ENCODE measurements around the gene AKAP10.

Gene AKAP10

GRCh38 chr17:19938736-19939135 lies 38.9 kb downstream of the AKAP10 start:
- Histone ChIP-seq H3K36me3 (peaks cover 66% of the 10 kb centered on the region), H3K27me3 (ENCODE audit: insufficient read depth, low read depth, severe bottlenecking) (no peaks in the 10 kb centered on the region), H3K27ac (no peak overlapping the region), H3K9me3 (ENCODE audit: severe bottlenecking) (no peaks in the 10 kb centered on the region), H3K4me3 (ENCODE audit: low read depth, low read length) (no peak overlapping the region)
- DNase-seq = no peak
- no peak for TF ChIP-seq CTCF (IDR thresholded peaks at IDR 0.05; ENCODE audit: low read depth, low read length)

GRCh38 chr17:19937522-19937921 lies 40.1 kb downstream of the AKAP10 start:
- Histone ChIP-seq H3K9me3 (ENCODE audit: severe bottlenecking) (no peaks in the 10 kb centered on the region), H3K36me3 (peaks cover 71% of the 10 kb centered on the region), H3K4me3 (ENCODE audit: low read depth, low read length) (no peak overlapping the region), H3K27ac (no peak overlapping the region), H3K27me3 (ENCODE audit: insufficient read depth, low read depth, severe bottlenecking) (no peaks in the 10 kb centered on the region)
- DNase-seq = no peak
- no peak for TF ChIP-seq CTCF (IDR thresholded peaks at IDR 0.05; ENCODE audit: low read depth, low read length)

GRCh38 chr17:19935169-19935568 lies 42.5 kb downstream of the AKAP10 start:
- no peak for DNase-seq
- no peaks in the 10 kb centered on the region for H3K9me3 ChIP-seq (ENCODE audit: severe bottlenecking)
- no peaks in the 10 kb centered on the region for H3K27me3 ChIP-seq (ENCODE audit: insufficient read depth, low read depth, severe bottlenecking)
- no peak overlapping the region for H3K27ac ChIP-seq
- H3K36me3 ChIP-seq = peaks cover 73% of the 10 kb centered on the region
- H3K4me3 ChIP-seq (ENCODE audit: low read depth, low read length) = no peak overlapping the region
- no peak for TF ChIP-seq CTCF (IDR thresholded peaks at IDR 0.05; ENCODE audit: low read depth, low read length)

- no peak overlapping the region for H3K27ac ChIP-seq
- TF ChIP-seq CTCF (IDR thresholded peaks at IDR 0.05; ENCODE audit: low read depth, low read length) = no peak
- no peaks in the 10 kb centered on the region for H3K27me3 ChIP-seq (ENCODE audit: insufficient read depth, low read depth, severe bottlenecking)
- H3K4me3 ChIP-seq (ENCODE audit: low read depth, low read length) = no peak overlapping the region
- DNase-seq = no peak
- no peaks in the 10 kb centered on the region for H3K9me3 ChIP-seq (ENCODE audit: severe bottlenecking)
- H3K36me3 ChIP-seq = peaks cover 74% of the 10 kb centered on the region
Measured at GRCh38 chr17:19933628-19934027, 44.0 kb downstream of the AKAP10 start.

GRCh38 chr17:19933221-19933620 lies 44.4 kb downstream of the AKAP10 start:
- peaks cover 76% of the 10 kb centered on the region for H3K36me3 ChIP-seq
- H3K27me3 ChIP-seq (ENCODE audit: insufficient read depth, low read depth, severe bottlenecking) = no peaks in the 10 kb centered on the region
- no peak overlapping the region for H3K4me3 ChIP-seq (ENCODE audit: low read depth, low read length)
- no peak for TF ChIP-seq CTCF (IDR thresholded peaks at IDR 0.05; ENCODE audit: low read depth, low read length)
- no peak overlapping the region for H3K27ac ChIP-seq
- no peaks in the 10 kb centered on the region for H3K9me3 ChIP-seq (ENCODE audit: severe bottlenecking)
- no peak for DNase-seq

- Histone ChIP-seq H3K27ac (no peak overlapping the region), H3K4me3 (ENCODE audit: low read depth, low read length) (no peak overlapping the region), H3K9me3 (ENCODE audit: severe bottlenecking) (no peaks in the 10 kb centered on the region), H3K36me3 (peaks cover 65% of the 10 kb centered on the region), H3K27me3 (ENCODE audit: insufficient read depth, low read depth, severe bottlenecking) (no peaks in the 10 kb centered on the region)
- DNase-seq = no peak
- TF ChIP-seq CTCF (IDR thresholded peaks at IDR 0.05; ENCODE audit: low read depth, low read length) = no peak
Measured at GRCh38 chr17:19928299-19928698, 49.3 kb downstream of the AKAP10 start.
